Measurements from ENCODE around the gene NKAIN4. TPM values are rescaled to one million over a fixed set of nuclear protein-coding genes. Genes with fewer than 3 reads are reported as not detected.

NKAIN4 gene
- total and polyA plus RNA-seq, 8 donors: 0.14 TPM; not detected in 7

- Histone ChIP-seq H3K4me1 (no peaks in the 10 kb centered on the region), H3K4me3 (no peak within 1 kb of the TSS), H3K27ac (no peak within 1 kb of the TSS), H3K27me3 (peaks cover 0 to 9% (median 0%) of the 10 kb centered on the region in 4 donors), H3K36me3 (peaks cover 0 to 10% (median 0%) of the 10 kb centered on the region in 3 donors), H3K9me3 (no peaks in the 10 kb centered on the region)
- 26 to 43% methylated on average over 7 of the region's 7 CpGs for WGBS, 2 donors
- no peak for FAIRE-seq
- intact Hi-C loops (cut with DNase I): no loop called here
- DNase-seq: peak in 2 of 6 donors; percentile 31 to 55
- no peak for ATAC-seq
- TF ChIP-seq CTCF (IDR thresholded peaks at IDR 0.05): no peak
Observed at GRCh38 chr20:63292904-63293303, 38.6 kb upstream of the NKAIN4 start, which contains the start of gene COL20A1. COL20A1 (plus strand) TSS chr20:63293186; CDS start chr20:63295108, 1,922 bp downstream.

DNA sequence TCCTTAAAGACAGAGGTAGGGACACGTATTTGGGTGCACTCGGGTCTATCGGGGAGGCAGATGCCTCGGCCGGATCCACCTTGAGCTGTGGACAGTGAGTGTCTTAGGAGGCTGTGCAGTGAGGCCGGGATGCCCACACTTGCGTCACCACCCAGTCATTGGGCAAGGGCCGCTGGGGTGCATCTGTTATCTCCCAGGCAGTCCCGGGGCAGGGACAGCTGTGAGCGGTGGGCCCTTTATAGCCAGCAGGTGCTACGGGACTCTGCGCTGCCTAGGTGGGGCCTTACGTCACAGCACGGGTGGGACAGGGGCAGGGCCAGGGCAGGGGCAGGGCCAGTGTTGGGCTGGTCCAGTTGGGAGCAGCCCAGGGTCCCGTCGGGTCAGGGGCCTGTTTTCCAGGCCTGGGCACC, 38.0 kb upstream of the NKAIN4 start:
- H3K4me3 ChIP-seq: no peak overlapping the region
- FAIRE-seq: no peak
- 57 to 73% methylated on average over 16 of the region's 16 CpGs for WGBS, 2 donors
- no peak for ATAC-seq
- H3K27me3 ChIP-seq: peaks cover 0 to 3% (median 0%) of the 10 kb centered on the region in 4 donors
- no peaks in the 10 kb centered on the region for H3K4me1 ChIP-seq
- TF ChIP-seq CTCF (IDR thresholded peaks at IDR 0.05): no peak
- H3K9me3 ChIP-seq: no peaks in the 10 kb centered on the region
- no peak overlapping the region for H3K27ac ChIP-seq
- intact Hi-C loops (cut with DNase I): no loop called here
- peaks cover 0 to 10% (median 3%) of the 10 kb centered on the region in 3 donors for H3K36me3 ChIP-seq
- peak in 1 of 6 donors; percentile 38 for DNase-seq

GRCh38 chr20:63291811-63292210, 37.5 kb upstream of the NKAIN4 start:
- WGBS, 2 donors: 70 to 82% methylated on average over 10 of the region's 10 CpGs

DNA sequence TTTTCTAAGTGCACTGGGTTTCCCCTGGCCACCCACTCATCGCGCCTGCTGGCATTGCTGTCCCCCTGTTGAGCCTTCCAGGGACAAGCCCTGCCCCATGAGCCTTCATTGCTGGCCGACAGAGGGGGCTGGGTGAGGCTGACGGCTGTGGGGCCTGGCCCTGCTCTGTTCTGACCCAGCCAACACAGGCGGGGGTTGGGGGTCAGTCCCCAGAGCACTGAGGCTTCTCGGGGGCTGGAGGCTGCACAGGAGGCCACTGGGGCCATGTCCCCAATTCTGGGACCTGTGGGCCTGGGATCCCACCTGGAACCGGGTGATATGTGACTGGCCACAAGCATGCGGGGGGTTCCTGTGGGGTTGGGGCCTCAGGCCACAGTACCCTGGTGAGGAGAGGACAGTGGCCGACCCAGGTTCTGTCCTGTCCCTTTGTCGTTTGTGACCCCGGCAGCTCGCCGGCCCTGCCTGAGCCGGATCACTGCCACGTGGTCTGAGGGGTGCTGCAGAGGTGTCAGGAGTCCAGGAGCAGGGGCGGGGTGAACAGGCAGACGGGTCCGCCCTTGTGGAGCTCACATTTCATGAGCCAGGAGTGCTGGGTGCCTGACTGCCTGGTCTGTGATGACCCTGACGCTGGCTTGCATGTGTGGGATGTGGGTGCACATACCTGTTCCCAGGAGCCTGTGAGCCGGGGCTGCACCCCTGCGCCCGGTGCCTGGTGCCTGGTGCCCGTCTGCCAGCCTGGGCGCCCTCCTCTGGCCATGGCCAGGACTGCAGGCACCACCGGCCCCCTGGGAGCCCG, 36.6 kb upstream of the NKAIN4 start:
- Histone ChIP-seq H3K4me3 (no peak overlapping the region), H3K4me1 (no peaks in the 10 kb centered on the region), H3K27me3 (no peaks in the 10 kb centered on the region), H3K9me3 (no peaks in the 10 kb centered on the region), H3K36me3 (peaks cover 0 to 16% (median 3%) of the 10 kb centered on the region in 3 donors), H3K27ac (no peak overlapping the region)
- intact Hi-C loops (cut with DNase I): no loop called here
- WGBS, 2 donors: 17 to 27% methylated on average over 25 to 26 of the region's 26 CpGs
- TF ChIP-seq CTCF (IDR thresholded peaks at IDR 0.05): peak; percentile 40 to 55 (median 52)
- no peak for FAIRE-seq
- DNase-seq: peak in 5 of 6 donors; percentile 26 to 91 (median 74)
- peak; percentile 65 to 83 (median 76) for ATAC-seq

More at GRCh38 chr20:63291811-63292210, 37.5 kb upstream of the NKAIN4 start:
- Histone ChIP-seq H3K4me3 (no peak overlapping the region), H3K36me3 (peaks cover 0 to 10% (median 3%) of the 10 kb centered on the region in 3 donors), H3K4me1 (no peaks in the 10 kb centered on the region), H3K27me3 (peaks cover 0 to 1% (median 0%) of the 10 kb centered on the region in 4 donors), H3K9me3 (no peaks in the 10 kb centered on the region), H3K27ac (no peak overlapping the region)
- FAIRE-seq (no peak), ATAC-seq (no peak), DNase-seq (peak in 1 of 6 donors; percentile 80)
- intact Hi-C loops (cut with DNase I): no loop called here
- no peak for TF ChIP-seq CTCF (IDR thresholded peaks at IDR 0.05)
